Upper lobe of right lung (tissue), 1 donor: ENCODE measurements around the gene OBP2A. TPM values are rescaled to one million over a fixed set of nuclear protein-coding genes. Genes with fewer than 3 reads are reported as not detected.
A peak's percentile ranks its signal among the peaks of the same experiment; 100 is the strongest.

Experiments
- ATAC-seq: fragments of 200-7000 bp; cut with Tn5 transposase; one replicate; pipeline ENCODE4 v1.9.1; 2020; ENCODE audit warnings: mild to moderate bottlenecking, moderate library complexity
- DNase-seq: peaks from one replicate; pipeline ENCODE4 v3.0.0-alpha.2; 2020
- H3K27ac ChIP-seq: fragments of 200-600 bp; one replicate; pipeline ENCODE4 v1.8.0; 2022
- H3K27me3 ChIP-seq: fragments of 200-600 bp; one replicate; pipeline ENCODE4 v1.8.0; 2022; ENCODE audit warnings: mild to moderate bottlenecking
- H3K36me3 ChIP-seq: fragments of 200-600 bp; one replicate; pipeline ENCODE4 v1.8.0; 2022
- H3K4me1 ChIP-seq: fragments of 200-600 bp; one replicate; pipeline ENCODE4 v1.8.0; 2022
- H3K4me3 ChIP-seq: fragments of 200-600 bp; one replicate; pipeline ENCODE4 v1.8.0; 2022; ENCODE audit warnings: mild to moderate bottlenecking
- H3K9me3 ChIP-seq: fragments of 200-600 bp; one replicate; pipeline ENCODE4 v1.8.0; 2022
- CTCF ChIP-seq: fragments of 200-600 bp; IDR thresholded peaks from one replicate; pipeline ENCODE4 v1.8.0; 2022; ENCODE audit warnings: antibody characterized with exemption
- intact Hi-C: fragments of 100-400 bp; cut with DNase I; formaldehyde crosslinking; loops from one replicate; pipeline ENCODE4 v1.11.0; 2022
- total RNA-seq: library from RNA; stranded (reverse); fragmentation: NEBNext Ultra II Directional; extraction: Animal tissue kit (Norgen Biotek cat#: 25700); gene quantifications from one replicate; pipeline ENCODE4 v1.2.1, GENCODE V29; 2021
- donor health status: DM: no; HTN: yes; CAD: no; lungs with severe emphysema.

OBP2A gene
- total RNA-seq, 1 donor from 2014 or later, result not detected

DNA sequence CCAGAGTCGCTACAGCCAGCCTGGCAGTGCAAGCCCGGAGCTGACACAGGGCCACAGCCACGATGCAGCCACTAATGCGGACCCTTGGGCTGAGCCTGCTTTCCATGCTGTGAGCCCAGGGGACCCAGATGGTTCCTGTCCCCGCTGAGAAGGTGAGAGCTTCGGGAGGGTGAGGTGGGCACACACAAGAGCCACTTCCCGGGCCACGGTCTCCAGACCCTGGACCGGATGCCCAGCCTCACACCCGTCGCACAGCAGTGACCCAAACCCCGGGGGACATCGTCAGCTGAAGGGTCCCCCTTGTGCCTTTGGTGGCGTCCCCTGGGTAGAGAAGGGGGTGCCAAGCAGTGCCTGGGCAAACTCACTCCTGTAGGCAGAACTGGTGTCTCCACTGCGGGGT lies 29.0 kb downstream of the OBP2A start:
- no peaks in the 10 kb centered on the region for H3K4me1 ChIP-seq
- no peaks in the 10 kb centered on the region for H3K27me3 ChIP-seq
- intact Hi-C loops, result no loop called here
- H3K9me3 ChIP-seq, result no peaks in the 10 kb centered on the region
- H3K36me3 ChIP-seq, result no peaks in the 10 kb centered on the region
- DNase-seq (no peak), ATAC-seq (no peak)
- TF ChIP-seq CTCF, result no peak
- no peak overlapping the region for H3K27ac ChIP-seq
- no peak overlapping the region for H3K4me3 ChIP-seq

DNA sequence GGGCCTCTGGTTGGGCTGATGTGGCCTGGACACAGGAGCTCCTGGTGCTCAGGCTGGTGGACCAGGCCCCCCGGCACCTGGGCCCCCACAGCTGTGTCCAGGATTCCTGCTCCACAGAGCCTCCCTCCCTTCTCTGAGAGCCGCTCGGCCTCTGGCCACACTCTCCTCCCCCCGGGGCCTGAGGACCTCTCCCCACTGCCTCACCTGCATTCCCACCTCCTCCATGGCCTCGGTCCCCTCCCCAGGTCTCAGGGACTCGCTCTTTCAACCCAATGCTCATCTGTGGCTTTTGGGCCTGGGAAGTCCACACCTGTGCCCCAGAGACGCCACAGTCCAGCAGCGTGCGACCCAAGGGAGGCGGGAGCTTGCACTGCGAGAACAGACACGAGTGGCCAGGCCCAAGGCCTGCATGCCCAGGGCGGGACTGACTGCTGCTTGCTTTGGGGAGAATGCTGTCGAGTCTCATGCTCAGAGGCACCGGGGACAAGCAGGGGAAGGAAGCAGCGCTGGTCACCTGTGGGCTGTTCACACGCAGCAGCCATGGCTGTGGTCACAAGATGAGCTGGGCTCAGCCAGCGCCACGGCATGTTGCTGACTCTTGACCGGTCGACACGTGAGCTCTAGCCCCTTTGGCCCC lies 30.2 kb downstream of the OBP2A start:
- Histone ChIP-seq H3K27ac (no peak overlapping the region), H3K4me3 (no peak overlapping the region), H3K9me3 (no peaks in the 10 kb centered on the region), H3K36me3 (no peaks in the 10 kb centered on the region), H3K27me3 (no peaks in the 10 kb centered on the region), H3K4me1 (no peaks in the 10 kb centered on the region)
- intact Hi-C loops, result no loop called here
- ATAC-seq (peak; percentile 22), DNase-seq (no peak)
- no peak for TF ChIP-seq CTCF

DNA sequence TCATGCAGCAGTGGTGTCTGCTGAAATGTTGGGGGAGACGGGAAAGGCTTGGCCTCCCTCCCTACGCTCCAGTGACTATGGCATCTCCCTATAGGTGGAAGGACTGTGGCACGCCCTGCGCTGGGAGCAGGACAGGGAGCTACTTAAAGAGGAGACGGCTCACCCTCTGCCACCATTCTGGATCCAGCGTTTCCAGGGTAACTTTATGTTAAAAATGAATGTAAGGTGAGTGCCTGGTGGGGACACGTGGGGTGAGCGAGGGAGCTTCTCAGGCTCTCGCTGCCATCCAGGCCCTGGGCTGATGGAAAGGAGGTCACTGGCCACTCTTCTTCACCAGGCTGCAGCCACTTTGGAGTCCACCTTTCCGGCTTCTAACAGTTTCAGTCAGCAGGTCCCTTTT lies 31.3 kb downstream of the OBP2A start:
- ATAC-seq (no peak), DNase-seq (no peak)
- no peaks in the 10 kb centered on the region for H3K36me3 ChIP-seq
- H3K4me3 ChIP-seq, result no peak overlapping the region
- no peaks in the 10 kb centered on the region for H3K9me3 ChIP-seq
- no peak overlapping the region for H3K27ac ChIP-seq
- intact Hi-C loops, result no loop called here
- TF ChIP-seq CTCF, result no peak
- no peaks in the 10 kb centered on the region for H3K27me3 ChIP-seq
- no peaks in the 10 kb centered on the region for H3K4me1 ChIP-seq

GRCh38 chr9:135579356-135579755 lies 33.4 kb downstream of the OBP2A start:
- DNase-seq, result no peak
- no peaks in the 10 kb centered on the region for H3K4me1 ChIP-seq
- no peak for TF ChIP-seq CTCF
- H3K36me3 ChIP-seq, result no peaks in the 10 kb centered on the region
- H3K4me3 ChIP-seq, result no peak overlapping the region
- no peaks in the 10 kb centered on the region for H3K27me3 ChIP-seq
- no peak for ATAC-seq
- intact Hi-C loops, result no loop called here
- H3K9me3 ChIP-seq, result no peaks in the 10 kb centered on the region
- H3K27ac ChIP-seq, result no peak overlapping the region

DNA sequence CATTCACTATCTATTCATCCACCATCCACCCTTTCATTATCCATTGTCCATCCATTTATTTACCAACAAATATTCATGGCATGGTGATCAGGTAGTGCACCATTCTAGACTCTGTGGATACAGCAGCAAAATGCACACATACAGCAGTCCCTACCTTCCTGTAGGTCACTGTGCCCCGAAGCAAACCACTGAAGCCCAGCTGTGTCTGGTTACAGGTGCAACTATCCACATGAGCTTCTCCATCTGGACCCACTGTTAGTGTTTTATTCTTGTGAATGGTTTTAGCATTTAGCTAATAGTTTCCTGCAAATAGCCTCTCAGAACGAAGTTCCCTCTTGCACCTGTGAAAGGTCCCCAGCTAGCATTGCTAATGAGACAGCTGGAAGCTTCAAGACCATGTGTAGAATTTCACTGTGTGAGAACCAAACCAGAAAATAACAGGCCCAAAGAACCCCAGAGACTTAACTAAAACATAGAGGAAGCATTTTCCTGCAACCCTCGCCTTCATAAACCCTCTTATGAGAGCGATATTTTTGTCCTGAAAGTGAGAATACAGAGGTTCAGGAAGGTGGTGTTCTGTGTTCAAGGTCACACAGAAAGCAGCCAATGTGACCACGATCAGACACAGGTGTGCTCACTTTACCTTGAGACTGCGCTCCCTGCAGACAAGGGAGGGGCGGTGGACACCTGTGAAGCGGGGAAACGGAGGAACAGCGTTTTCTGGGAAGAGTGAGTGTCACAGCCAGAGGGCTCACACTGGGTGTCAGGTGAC lies 34.1 kb downstream of the OBP2A start:
- Histone ChIP-seq H3K27me3 (no peaks in the 10 kb centered on the region), H3K9me3 (no peaks in the 10 kb centered on the region), H3K4me1 (no peaks in the 10 kb centered on the region), H3K4me3 (no peak overlapping the region), H3K36me3 (no peaks in the 10 kb centered on the region), H3K27ac (no peak overlapping the region)
- intact Hi-C loops, result no loop called here
- DNase-seq (no peak), ATAC-seq (no peak)
- no peak for TF ChIP-seq CTCF
